GM12878 (cell line): ENCODE results near the gene DNAJC3. TPM values are rescaled to one million over a fixed set of nuclear protein-coding genes. Genes with fewer than 3 reads are reported as not detected.

Experiments used
- ATAC-seq: fragments of 200-7000 bp; cut with Tn5 transposase; 3 replicates; pipeline ENCODE4 v1.9.1; 2020; ENCODE audit warnings: mild to moderate bottlenecking, moderate library complexity
- BruUV-seq: library from RNA; stranded (reverse); fragments of 400-500 nt; replicated peaks from 2 replicates; lab custom pipeline; 2021; lab: Mats Ljungman, UMichigan
- CTCF ChIA-PET: fragments of 300-600 bp; sonication (Branson Sonifier 250); formaldehyde crosslinking; extraction: SDS; loops from one replicate; lab custom pipeline; 2021; ENCODE audit warnings: inconsistent platforms; lab: Yijun Ruan, JAX
- POLR2A ChIA-PET: fragments of 350-600 bp; formaldehyde crosslinking; extraction: SDS; loops from one replicate; lab custom pipeline; 2021; ENCODE audit warnings: inconsistent platforms; lab: Charles Lee
- RAD21 ChIA-PET: fragments of 300-600 bp; sonication (Branson Sonifier 250); formaldehyde crosslinking; loops from one replicate; lab custom pipeline; 2023; ENCODE audit warnings: antibody characterized with exemption; ENCODE audit not compliant: unreplicated experiment; lab: Charles Lee
- SMC1A ChIA-PET: fragments of 300-600 bp; sonication (Branson Sonifier 250); formaldehyde crosslinking; loops from one replicate; lab custom pipeline; 2023; ENCODE audit not compliant: unreplicated experiment, uncharacterized antibody; lab: Charles Lee
- DNase-seq: peaks from one replicate; pipeline ENCODE4 v3.0.0-alpha.2; 2011; ENCODE audit warnings: low read depth, low spot score
- FAIRE-seq: peaks from 3 replicates; lab custom pipeline; 2011; peaks lifted over from hg19 to GRCh38; lab: Jason Lieb, UNC
- H2AFZ ChIP-seq: 2 replicates; pipeline ENCODE4 v1.6.0; 2011; ENCODE audit warnings: low read depth, low read length, control low read depth; ENCODE audit not compliant: control insufficient read depth
- H3K27ac ChIP-seq: 2 replicates; pipeline ENCODE4 v1.5.1; 2011; ENCODE audit warnings: control low read depth; ENCODE audit not compliant: control insufficient read depth, insufficient read depth
- H3K27me3 ChIP-seq, 2 experiments: replicated peaks in 1 of 2; 2 replicates each; pipeline versions ENCODE4 v1.6.0 to v1.6.1; 2011; ENCODE audit warnings: low read length in 1 of 2; ENCODE audit not compliant: control insufficient read depth in 2 of 2, insufficient read depth in 2 of 2
- H3K36me3 ChIP-seq, 2 experiments: 2 replicates each; pipeline ENCODE4 v1.5.1; 2011; ENCODE audit warnings: low read length in 1 of 2; ENCODE audit not compliant: control insufficient read depth in 2 of 2, insufficient read depth in 2 of 2
- H3K4me1 ChIP-seq: 2 replicates; pipeline ENCODE4 v1.6.1; 2011; ENCODE audit warnings: mild to moderate bottlenecking, low read length, moderate library complexity, mixed read lengths; ENCODE audit not compliant: control insufficient read depth, insufficient read depth
- H3K4me2 ChIP-seq: 2 replicates; pipeline ENCODE4 v1.6.0; 2011; ENCODE audit warnings: control low read depth; ENCODE audit not compliant: control insufficient read depth, insufficient read depth
- H3K4me3 ChIP-seq: fragments of 200-600 bp; sonication (generic); 2 replicates; pipeline ENCODE4 v1.5.1; 2016
- H3K79me2 ChIP-seq: 2 replicates; pipeline ENCODE4 v1.6.0; 2011; ENCODE audit warnings: low read length; ENCODE audit not compliant: control insufficient read depth, insufficient read depth
- H3K9ac ChIP-seq: 2 replicates; pipeline ENCODE4 v1.8.0; 2011; ENCODE audit warnings: low read length, control low read depth, mixed read lengths; ENCODE audit not compliant: control insufficient read depth, insufficient read depth
- H3K9me3 ChIP-seq: replicated peaks from 3 replicates; pipeline ENCODE4 v1.5.1; 2011; ENCODE audit warnings: mild to moderate bottlenecking, low read length; ENCODE audit not compliant: control insufficient read depth, insufficient read depth
- H4K20me1 ChIP-seq: 2 replicates; pipeline ENCODE4 v1.6.0; 2011; ENCODE audit not compliant: control insufficient read depth, insufficient read depth
- ASH2L ChIP-seq: fragments of 300-600, 200-600 bp; sonication (generic); IDR thresholded peaks from 2 replicates; pipeline ENCODE4 v1.6.1; 2017; ENCODE audit warnings: low read depth, mild to moderate bottlenecking, borderline replicate concordance
- BCL11A ChIP-seq: IDR thresholded peaks from 2 replicates; pipeline ENCODE4 v1.6.1; 2011; ENCODE audit warnings: low read depth, low read length
- BMI1 ChIP-seq: fragments of 450-650 bp; IDR thresholded peaks from 2 replicates; pipeline ENCODE4 v1.6.1; 2016; ENCODE audit warnings: mild to moderate bottlenecking, moderate library complexity, borderline replicate concordance
- EED ChIP-seq: sonication (generic); IDR thresholded peaks from 2 replicates; pipeline ENCODE4 v1.6.1; 2016; ENCODE audit warnings: antibody characterized with exemption, low read depth
- ELK1 ChIP-seq: IDR thresholded peaks from 2 replicates; pipeline ENCODE4 v1.6.1; 2012; ENCODE audit warnings: low read depth, low read length, improper control_type of control experiment
- ESRRA ChIP-seq: IDR thresholded peaks from 2 replicates; pipeline ENCODE4 v1.6.1; 2012; ENCODE audit warnings: mild to moderate bottlenecking, low read length, improper control_type of control experiment
- FOS ChIP-seq: IDR thresholded peaks from 3 replicates; pipeline ENCODE4 v1.6.1; 2011; ENCODE audit warnings: borderline replicate concordance; ENCODE audit not compliant: insufficient read length; ENCODE audit errors: extremely low read depth
- HDAC6 ChIP-seq: fragments of 200-600 bp; sonication (generic); IDR thresholded peaks from one replicate; pipeline ENCODE4 v1.8.0; 2017; ENCODE audit warnings: antibody characterized with exemption; ENCODE audit not compliant: unreplicated experiment
- JUND ChIP-seq: IDR thresholded peaks from 2 replicates; pipeline ENCODE4 v1.6.1; 2012; ENCODE audit warnings: low read depth, mild to moderate bottlenecking, low read length, improper control_type of control experiment, moderate library complexity
- NRF1 ChIP-seq: conservative IDR thresholded peaks from 2 replicates; pipeline ENCODE4 v1.6.1; 2011; ENCODE audit warnings: mild to moderate bottlenecking, low read depth, low read length, improper control_type of control experiment
- PAX5 ChIP-seq: IDR thresholded peaks from 2 replicates; pipeline ENCODE4 v1.6.1; 2011; ENCODE audit warnings: low read depth, low read length, borderline replicate concordance
- RBBP5 ChIP-seq: fragments of 200-600 bp; sonication (generic); conservative IDR thresholded peaks from 2 replicates; pipeline ENCODE4 v1.6.1; 2016
- SMAD5 ChIP-seq: IDR thresholded peaks from 2 replicates; pipeline ENCODE4 v1.6.1; 2016; ENCODE audit warnings: antibody characterized with exemption, low read depth
- TCF12 ChIP-seq: IDR thresholded peaks from 2 replicates; pipeline ENCODE4 v1.6.1; 2011; ENCODE audit warnings: low read depth, mild to moderate bottlenecking, low read length
- TCF7 ChIP-seq: IDR thresholded peaks from 2 replicates; pipeline ENCODE4 v1.6.1; 2014; ENCODE audit warnings: antibody characterized with exemption, borderline replicate concordance
- ZNF622 ChIP-seq: fragments of 450-650 bp; IDR thresholded peaks from 2 replicates; pipeline ENCODE4 v1.6.1; 2017; ENCODE audit warnings: mild to moderate bottlenecking, inconsistent platforms
- ZSCAN29 ChIP-seq: fragments of 450-650 bp; IDR thresholded peaks from 2 replicates; pipeline ENCODE4 v1.6.1; 2017; ENCODE audit warnings: mild to moderate bottlenecking, moderate library complexity
- WGBS: methylation state at CpG from one replicate; pipeline ENCODE4 v1.1.6; 2016; ENCODE audit warnings: low lambda C conversion rate; ENCODE audit not compliant: insufficient replicate concordance, insufficient coverage; ENCODE audit errors: missing lambda C conversion rate; 5-methylcytosine and 5-hydroxymethylcytosine counted together
- in situ Hi-C: fragments of 300-500 bp; cut with MboI; formaldehyde crosslinking; loops from 9 replicates; pipeline ENCODE4 v1.14.3; 2018; ENCODE audit warnings: mixed read lengths
- intact Hi-C: fragments of 100-400 bp; cut with micrococcal nuclease; formaldehyde crosslinking; loops from one replicate; pipeline ENCODE4 v1.14.2; 2022; ENCODE audit not compliant: unreplicated experiment
- polyA plus RNA-seq, 11 experiments: library from polyadenylated mRNA; depleted of rRNA in 4 of 11; unstranded in 6 of 11; stranded (reverse) in 5 of 11; fragments of >200 nt; fragmentation: Nextera tagmentation in 4 of 11; fragmentation: Illumina TruSeq in 1 of 11; extraction: Ambion mirVana in 4 of 11; extraction: Trizol in 1 of 11; gene quantifications; 1 replicate in 1 of 11; 2 replicates in 10 of 11; pipeline versions ENCODE4 v1.2.1 to v1.2.3, GENCODE V29; 2011 to 2016; ENCODE audit warnings: inconsistent platforms in 2 of 11, missing spikeins in 2 of 11, low read depth in 1 of 11
- total RNA-seq, 4 experiments: library from RNA; depleted of rRNA in 3 of 4; stranded (reverse); fragments of >200 nt in 3 of 4; fragmentation: Illumina TruSeq in 1 of 4; extraction: Trizol in 1 of 4; gene quantifications; 2 replicates each; pipeline versions ENCODE4 v1.2.1 to v1.2.3, GENCODE V29; 2013 to 2021
- TF ChIP-seq, protein P1 (sequence below): IDR thresholded peaks from 2 replicates; pipeline ENCODE4 v1.6.1; 2012; ENCODE audit warnings: low read depth, low read length, improper control_type of control experiment

The DNAJC3 gene
- total and polyA plus RNA-seq, 10 of the 15 experiments (the other 5 are each of a cell fraction or from before 2014, with no cell fraction given): 9.3 to 37.4 (median 19.0) TPM

DNA sequence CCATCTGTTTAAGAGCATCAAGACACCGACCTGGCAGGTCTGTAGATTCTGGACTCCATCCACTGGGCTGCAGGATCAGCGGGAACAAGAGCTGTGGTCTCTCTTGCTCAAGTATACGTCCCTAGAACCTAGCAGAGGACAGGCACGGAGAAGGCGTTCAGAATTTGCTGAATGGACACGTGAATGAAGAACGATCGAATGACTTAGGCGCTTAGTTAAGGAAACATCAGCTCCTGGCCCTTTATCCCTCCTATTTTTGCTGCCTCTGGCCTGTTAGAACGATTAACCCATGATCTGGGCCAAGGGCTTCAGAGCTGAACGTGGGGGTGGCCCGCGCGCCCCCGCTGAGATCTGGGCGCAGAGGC, 33.4 kb upstream of the DNAJC3 start:
- no peaks in the 10 kb centered on the region; the same call in 1 of the 2 replicates for H3K79me2 ChIP-seq
- H3K4me1 ChIP-seq: no peaks in the 10 kb centered on the region
- TF ChIP-seq SMAD5: no peak
- no peak for TF ChIP-seq RBBP5
- TF ChIP-seq ESRRA: no peak
- no peak for TF ChIP-seq ZNF622
- TF ChIP-seq ZSCAN29: no peak
- no peak for TF ChIP-seq HDAC6
- TF ChIP-seq JUND: no peak
- no peak for TF ChIP-seq BCL11A
- TF ChIP-seq FOS: no peak
- no peak for TF ChIP-seq BMI1
- TF ChIP-seq, protein P1, sequence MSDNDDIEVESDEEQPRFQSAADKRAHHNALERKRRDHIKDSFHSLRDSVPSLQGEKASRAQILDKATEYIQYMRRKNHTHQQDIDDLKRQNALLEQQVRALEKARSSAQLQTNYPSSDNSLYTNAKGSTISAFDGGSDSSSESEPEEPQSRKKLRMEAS: no peak
- TF ChIP-seq EED: no peak
- TF ChIP-seq TCF7: no peak
- no peak for TF ChIP-seq TCF12
- TF ChIP-seq ASH2L: no peak
- no peak for TF ChIP-seq NRF1
- no peak for TF ChIP-seq ELK1
- no peak for TF ChIP-seq PAX5
- no TSS peak for BruUV-seq
- no peak overlapping the region for H3K27ac ChIP-seq
- H3K4me2 ChIP-seq: peak overlapping the region; percentile 69
- in situ Hi-C loops: no loop called here
- H2AFZ ChIP-seq: peak overlapping the region; percentile 52
- peak overlapping the region; percentile 64 for H3K4me3 ChIP-seq
- peaks cover 0 to 4% of the 10 kb centered on the region in 2 experiments; a peak in 2 of 4 replicates for H3K27me3 ChIP-seq
- ChIA-PET RAD21 (no interaction called here), SMC1A (no interaction called here), POLR2A (no interaction called here), CTCF (interaction anchor here (0.9 to 1.0 kb wide), 2 partner anchors 12 to 17 kb away, joined by 3 to 4 read pairs; no protein-coding TSS in a partner anchor)
- H3K9me3 ChIP-seq: no peaks in the 10 kb centered on the region
- DNase-seq: no peak
- FAIRE-seq: no peak
- no peaks in the 10 kb centered on the region for H3K36me3 ChIP-seq
- H3K9ac ChIP-seq: 0 out of 2 replicates have a peak overlapping the region, but pooled peaks have one; percentile 10
- no peaks in the 10 kb centered on the region for H4K20me1 ChIP-seq
- intact Hi-C loops: no loop called here
- no peak for ATAC-seq
- WGBS: 43% methylated on average over 16 of the region's 16 CpGs
